H1 (cell line): ENCODE results near the gene ACTL8.

Experiments
- ATF3 ChIP-seq: IDR thresholded peaks from 2 replicates; pipeline ENCODE4 v1.6.1; 2011; ENCODE audit warnings: low read depth, mild to moderate bottlenecking, low read length; ENCODE audit not compliant: insufficient read depth
- CREB1 ChIP-seq: IDR thresholded peaks from 2 replicates; pipeline ENCODE4 v1.6.1; 2012; ENCODE audit warnings: inconsistent platforms
- CTCF ChIP-seq, 3 experiments: IDR thresholded peaks; 1 replicate in 2 of 3; 2 replicates in 1 of 3; pipeline versions ENCODE4 v1.5.1 to v1.6.1; 2011; ENCODE audit warnings: low read length in 3 of 3, mild to moderate bottlenecking in 3 of 3, inconsistent platforms in 2 of 3, low read depth in 1 of 3, moderate library complexity in 1 of 3; ENCODE audit not compliant: insufficient read depth in 1 of 3; ENCODE audit errors: control extremely low read depth in 1 of 3
- EGR1 ChIP-seq: IDR thresholded peaks from 2 replicates; pipeline ENCODE4 v1.6.1; 2011; ENCODE audit warnings: low read depth, low read length, borderline replicate concordance
- GABPA ChIP-seq: IDR thresholded peaks from 2 replicates; pipeline ENCODE4 v1.6.1; 2011; ENCODE audit warnings: mild to moderate bottlenecking, low read length, moderate library complexity, borderline replicate concordance; ENCODE audit not compliant: insufficient read depth
- HDAC6 ChIP-seq: IDR thresholded peaks from one replicate; pipeline ENCODE4 v1.7.1; 2012; ENCODE audit warnings: low read depth, mild to moderate bottlenecking, inconsistent platforms, low read length, moderate library complexity
- NRF1 ChIP-seq: IDR thresholded peaks from 2 replicates; pipeline ENCODE4 v1.6.1; 2011; ENCODE audit warnings: mild to moderate bottlenecking, low read depth, low read length, improper control_type of control experiment
- POLR2AphosphoS5 ChIP-seq: IDR thresholded peaks from 2 replicates; pipeline ENCODE4 v1.6.1; 2011; ENCODE audit warnings: low read depth, low read length
- POU5F1 ChIP-seq: IDR thresholded peaks from 2 replicates; pipeline ENCODE4 v1.6.1; 2011; ENCODE audit warnings: low read depth, mild to moderate bottlenecking, low read length, moderate library complexity
- RAD21 ChIP-seq, 2 experiments: IDR thresholded peaks in 1 of 2; conservative IDR thresholded peaks in 1 of 2; 2 replicates each; pipeline ENCODE4 v1.6.1; 2011; ENCODE audit warnings: low read depth in 2 of 2, low read length in 2 of 2, improper control_type of control experiment in 1 of 2, inconsistent platforms in 1 of 2, mild to moderate bottlenecking in 1 of 2, moderate library complexity in 1 of 2
- SIN3A ChIP-seq, 2 experiments: IDR thresholded peaks in 1 of 2; conservative IDR thresholded peaks in 1 of 2; 2 replicates each; pipeline ENCODE4 v1.6.1; 2011 to 2012; ENCODE audit warnings: low read length in 2 of 2, improper control_type of control experiment in 1 of 2, low read depth in 1 of 2, mild to moderate bottlenecking in 1 of 2
- USF2 ChIP-seq: IDR thresholded peaks from 2 replicates; pipeline ENCODE4 v1.6.1; 2011; ENCODE audit warnings: low read length, improper control_type of control experiment
- ZNF274 ChIP-seq: IDR thresholded peaks from 2 replicates; pipeline ENCODE4 v1.7.0; 2012; ENCODE audit warnings: low read length, borderline replicate concordance; ENCODE audit errors: extremely low read depth

GRCh38 chr1:17791055-17791390 lies 35.9 kb downstream of the ACTL8 start:
- TF ChIP-seq CTCF (IDR thresholded peaks at IDR 0.05; ENCODE audit: control extremely low read depth in 1 of 3, insufficient read depth in 1 of 3, low read depth in 1 of 3, low read length in 3 of 3) (no peak), HDAC6 (no peak), POU5F1 (no peak), POLR2AphosphoS5 (no peak), NRF1 (no peak), EGR1 (no peak), ATF3 (no peak), USF2 (no peak), ZNF274 (no peak), GABPA (no peak), RAD21 (IDR thresholded peaks at IDR 0.05 in 1 of 2, conservative IDR thresholded peaks at IDR 0.05 in 1 of 2; ENCODE audit: low read depth in 2 of 2, low read length in 2 of 2) (no peak), CREB1 (no peak), SIN3A (conservative IDR thresholded peaks at IDR 0.05 in 1 of 2, IDR thresholded peaks at IDR 0.05 in 1 of 2; ENCODE audit: low read depth in 1 of 2, low read length in 2 of 2) (no peak)
